VCaP (cell line): Measurements from ENCODE around the gene TSFM.
"Not testable (repeated sequence)": the region's sequence is repeated elsewhere in the genome, so short reads cannot be mapped to it uniquely, and the experiment has no call there.

Experiments
- H3K27ac ChIP-seq: fragments of 450-650 bp; 2 replicates; pipeline ENCODE4 v1.5.1; 2017
- CTCF ChIP-seq: fragments of 450-650 bp; conservative IDR thresholded peaks from 2 replicates; pipeline ENCODE4 v1.5.1; 2017; ENCODE audit warnings: mild to moderate bottlenecking, moderate library complexity

The TSFM gene

DNA sequence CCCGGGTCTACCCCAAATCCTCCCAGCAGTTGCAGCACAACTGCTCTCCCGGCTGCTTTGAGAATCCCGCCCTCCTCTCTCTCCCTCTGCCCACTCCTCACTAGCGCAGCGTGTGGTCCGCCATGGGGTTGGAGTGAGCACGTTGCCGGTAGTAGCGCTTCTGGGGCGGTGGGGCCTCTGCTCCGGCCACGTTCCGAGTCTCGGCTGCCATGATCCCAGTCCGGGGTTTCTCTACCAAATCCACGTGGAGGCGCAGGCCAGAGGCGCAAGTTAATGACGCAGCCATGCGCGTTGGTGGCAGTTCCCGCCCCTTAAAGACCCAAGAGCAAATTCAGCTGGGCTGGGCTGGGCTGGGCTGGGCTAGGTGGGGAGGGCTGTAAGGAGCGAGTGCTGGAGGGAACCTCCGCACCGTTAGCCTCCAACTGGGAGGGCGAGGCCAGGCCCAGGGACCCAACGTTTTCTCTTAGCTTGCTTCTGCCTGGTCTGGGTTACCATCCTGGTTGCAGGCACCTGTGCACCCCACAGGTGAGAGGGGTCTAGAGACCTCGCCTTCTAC is 10.6 kb upstream of the TSFM start, which contains the start of gene METTL1:
TSS of gene METTL1 (minus strand) at position 233 of the 556 bp plus-strand sequence. CDS start at position 211, 22 bp downstream.
- peak within 1 kb of the TSS; percentile 98 for H3K27ac ChIP-seq
- no peak for TF ChIP-seq CTCF

- H3K27ac ChIP-seq, result peak within 1 kb of the TSS; percentile 98
- TF ChIP-seq CTCF, result no peak
Observed at GRCh38 chr12:57772429-57773322, 9.9 kb upstream of the TSFM start, which contains the start of gene EEF1AKMT3. EEF1AKMT3 (plus strand) TSS chr12:57772614; CDS start chr12:57772725, 111 bp downstream.

GRCh38 chr12:57774634-57775033 is 8.0 kb upstream of the TSFM start:
- H3K27ac ChIP-seq, result not testable (repeated sequence)

- no peak overlapping the region for H3K27ac ChIP-seq
- no peak for TF ChIP-seq CTCF
Observed at GRCh38 chr12:57775044-57775443, 7.5 kb upstream of the TSFM start.

DNA sequence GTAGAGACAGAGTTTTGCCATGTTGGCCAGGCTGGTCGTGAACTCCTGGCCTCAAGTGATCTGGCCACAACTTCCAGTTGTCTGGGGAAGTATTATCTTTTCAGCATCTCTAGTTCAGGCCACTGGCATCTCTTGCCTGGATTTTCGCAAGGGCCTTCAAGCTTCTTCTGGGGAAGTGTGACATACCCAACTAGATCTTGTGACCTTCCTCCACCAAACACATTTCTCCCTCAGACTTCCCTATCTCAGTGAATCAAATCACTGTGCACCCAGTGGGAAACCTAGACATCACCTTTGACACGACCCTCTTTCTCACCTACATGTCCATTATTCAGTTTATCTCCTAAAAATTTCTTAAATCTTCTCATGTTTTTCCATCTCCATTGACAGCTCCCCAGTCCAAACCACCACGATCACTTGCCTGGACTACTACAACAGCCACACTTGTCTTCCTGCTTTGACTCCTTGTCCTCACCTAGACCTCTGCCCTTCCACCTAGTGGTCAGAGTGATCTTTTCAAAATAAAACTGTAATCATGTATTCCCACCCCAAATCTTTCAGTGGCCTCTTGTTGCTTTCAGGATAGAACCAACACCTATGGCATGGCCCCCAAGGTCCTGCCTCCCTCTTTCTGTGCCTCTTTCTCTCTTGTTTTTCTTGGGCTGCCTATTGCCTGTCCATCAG is 6.9 kb upstream of the TSFM start:
- no peak overlapping the region for H3K27ac ChIP-seq
- no peak for TF ChIP-seq CTCF

DNA sequence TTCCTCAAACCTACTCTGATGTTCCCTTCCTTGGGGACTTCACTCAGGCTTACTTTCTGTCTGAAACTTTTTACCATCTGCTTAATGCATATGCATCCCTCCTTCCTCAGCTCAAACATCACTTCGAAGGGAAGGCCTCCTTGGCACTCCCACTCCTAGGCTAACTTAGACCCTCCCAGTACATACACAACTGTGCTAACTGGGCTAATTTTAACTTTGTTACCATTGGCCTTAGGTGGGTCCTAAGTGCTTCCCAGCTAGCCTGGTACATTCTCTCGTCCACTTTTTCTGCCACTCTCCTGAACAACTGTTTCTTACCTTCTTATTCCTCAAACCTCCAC is 6.4 kb upstream of the TSFM start:
- no peak overlapping the region for H3K27ac ChIP-seq
- TF ChIP-seq CTCF, result no peak

DNA sequence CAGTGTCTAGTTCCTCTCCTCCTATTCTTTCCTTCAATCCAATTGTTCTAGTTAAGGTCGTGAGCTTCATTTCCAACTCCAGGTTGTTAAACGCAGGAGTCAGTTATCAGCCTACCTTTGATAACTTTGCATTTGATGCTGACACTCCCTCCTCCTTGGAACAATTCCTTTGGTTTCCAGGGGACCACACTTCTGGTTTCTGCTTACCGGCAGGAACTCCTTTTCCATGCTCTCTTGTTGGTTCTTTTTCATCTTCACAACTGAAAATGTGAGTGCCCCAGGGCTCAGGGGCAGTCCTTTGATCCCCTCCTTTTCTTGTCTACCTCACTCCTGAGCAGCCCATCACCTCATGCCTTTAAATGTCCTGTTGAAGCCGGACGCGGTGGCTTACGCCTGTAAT is 5.2 kb upstream of the TSFM start:
- TF ChIP-seq CTCF, result no peak
- H3K27ac ChIP-seq, result no peak overlapping the region
